Measurements from ENCODE around the gene OPN4.
A peak's percentile ranks its signal among the peaks of the same experiment; 100 is the strongest.

OPN4 gene

DNA sequence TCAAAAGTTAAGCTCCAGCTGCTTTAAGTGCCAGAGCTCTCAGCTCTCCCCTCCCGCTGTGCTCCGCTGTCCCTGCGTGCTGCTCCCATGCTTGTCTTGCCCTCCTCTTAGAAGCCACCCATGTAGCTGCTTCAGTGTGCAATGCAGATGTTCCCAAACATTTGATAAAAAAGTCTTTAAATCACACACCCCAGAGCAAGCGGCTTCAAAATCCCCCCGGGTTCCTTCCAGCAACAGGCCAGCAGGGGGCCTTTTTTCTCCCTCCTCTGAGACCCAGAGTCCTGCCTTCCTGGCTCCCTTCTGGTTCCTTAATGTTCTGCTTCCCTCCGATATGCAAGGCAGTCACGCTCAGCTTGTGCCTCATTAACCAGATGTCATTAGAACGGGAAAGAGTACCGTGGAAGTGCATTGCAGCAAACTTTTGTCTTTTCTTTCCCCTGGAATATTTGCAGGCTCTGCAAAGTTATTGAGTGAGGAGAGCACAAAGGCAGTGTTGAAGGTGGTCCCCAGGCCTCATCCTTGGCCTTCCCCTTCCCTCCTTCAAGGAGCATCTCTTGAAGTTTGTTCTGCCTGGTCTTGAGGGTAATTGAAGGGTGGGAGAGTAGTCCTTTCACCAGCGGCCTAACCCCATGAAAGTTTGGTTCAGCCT is 39.5 kb downstream of the OPN4 start:
- ChIA-PET CTCF (interaction anchor here (0.6 to 1.6 kb wide), 8 partner anchors 15 to 294 kb away, joined by 4 to 8 read pairs (median 4); no protein-coding TSS in a partner anchor), POLR2A (ENCODE audit: low non-redundant PET) (no interaction called here)
- H3K27ac ChIP-seq = no peak overlapping the region
- TF ChIP-seq, protein P1, sequence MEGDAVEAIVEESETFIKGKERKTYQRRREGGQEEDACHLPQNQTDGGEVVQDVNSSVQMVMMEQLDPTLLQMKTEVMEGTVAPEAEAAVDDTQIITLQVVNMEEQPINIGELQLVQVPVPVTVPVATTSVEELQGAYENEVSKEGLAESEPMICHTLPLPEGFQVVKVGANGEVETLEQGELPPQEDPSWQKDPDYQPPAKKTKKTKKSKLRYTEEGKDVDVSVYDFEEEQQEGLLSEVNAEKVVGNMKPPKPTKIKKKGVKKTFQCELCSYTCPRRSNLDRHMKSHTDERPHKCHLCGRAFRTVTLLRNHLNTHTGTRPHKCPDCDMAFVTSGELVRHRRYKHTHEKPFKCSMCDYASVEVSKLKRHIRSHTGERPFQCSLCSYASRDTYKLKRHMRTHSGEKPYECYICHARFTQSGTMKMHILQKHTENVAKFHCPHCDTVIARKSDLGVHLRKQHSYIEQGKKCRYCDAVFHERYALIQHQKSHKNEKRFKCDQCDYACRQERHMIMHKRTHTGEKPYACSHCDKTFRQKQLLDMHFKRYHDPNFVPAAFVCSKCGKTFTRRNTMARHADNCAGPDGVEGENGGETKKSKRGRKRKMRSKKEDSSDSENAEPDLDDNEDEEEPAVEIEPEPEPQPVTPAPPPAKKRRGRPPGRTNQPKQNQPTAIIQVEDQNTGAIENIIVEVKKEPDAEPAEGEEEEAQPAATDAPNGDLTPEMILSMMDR (conservative IDR thresholded peaks at IDR 0.05; ENCODE audit: low read depth) = peak; percentile 62
- DNase-seq (ENCODE audit: low spot score) = peak; percentile 55

DNA sequence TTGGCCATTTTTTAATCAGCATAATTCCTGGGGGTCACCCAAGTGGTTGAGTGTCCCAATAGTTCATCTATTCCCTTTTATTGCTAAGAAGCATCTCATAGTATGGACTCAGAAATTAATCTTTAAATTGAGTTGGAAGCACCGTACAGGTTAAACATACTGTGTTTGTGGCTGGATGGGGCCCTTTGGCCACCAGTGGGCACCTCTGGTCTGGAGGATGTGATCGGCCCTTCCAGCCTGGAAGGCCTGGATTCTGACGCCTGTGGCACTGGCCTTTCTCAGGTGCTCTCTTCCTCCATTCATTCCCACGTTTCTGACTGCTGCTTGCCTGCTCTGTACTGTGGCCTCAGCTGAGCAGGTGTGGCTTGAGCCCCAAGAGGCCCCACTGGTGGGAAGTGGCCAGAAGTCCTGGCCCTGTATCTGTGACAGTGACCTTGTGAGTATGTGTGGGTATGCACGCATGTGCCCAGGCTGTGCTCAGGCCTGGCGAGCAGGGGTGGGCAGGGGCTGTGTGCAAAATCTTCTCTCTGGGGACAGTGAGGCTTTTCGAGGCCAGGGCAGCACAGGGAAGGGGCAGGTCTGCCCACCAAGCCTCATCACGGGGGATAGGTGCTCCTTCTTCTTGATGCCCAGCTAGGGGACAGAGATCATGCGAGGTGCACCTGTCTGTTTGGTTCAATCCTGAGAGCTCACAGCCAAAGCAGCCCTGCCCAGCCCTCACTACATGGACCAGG is 44.0 kb downstream of the OPN4 start:
- ChIA-PET CTCF (interaction anchor here (0.7 to 1.0 kb wide), 2 partner anchors 10 to 398 kb away, joined by 3 to 4 read pairs; no protein-coding TSS in a partner anchor), POLR2A (ENCODE audit: low non-redundant PET) (no interaction called here)
- no peak for DNase-seq (ENCODE audit: low spot score)
- TF ChIP-seq, protein P1 (conservative IDR thresholded peaks at IDR 0.05; ENCODE audit: low read depth) = no peak
- no peak overlapping the region for H3K27ac ChIP-seq

DNA sequence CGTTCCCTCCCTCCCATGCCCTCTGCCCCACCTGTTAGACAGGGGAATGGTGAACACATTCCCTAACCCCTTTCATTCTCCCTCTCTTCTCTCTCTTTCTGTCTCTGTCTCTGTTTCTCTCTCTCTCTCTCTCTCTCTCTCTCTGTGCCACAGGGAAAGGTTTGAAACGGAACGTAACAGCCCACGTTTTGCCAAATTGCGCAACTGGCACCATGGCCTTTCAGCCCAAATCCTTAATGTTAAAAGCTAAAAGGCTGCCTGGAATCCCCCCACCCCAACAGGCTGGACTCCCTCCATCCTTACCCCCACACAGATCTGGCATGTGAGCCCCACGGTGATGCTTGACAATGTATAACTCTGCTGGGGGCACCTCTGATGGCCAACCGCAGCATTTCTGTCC is 44.8 kb downstream of the OPN4 start:
- CTCF ChIA-PET = interaction anchor here (0.7 kb wide), 2 partner anchors 399 to 421 kb away, joined by 3 to 6 read pairs; no protein-coding TSS in a partner anchor
- POLR2A ChIA-PET (ENCODE audit: low non-redundant PET) = no interaction called here
- no peak overlapping the region for H3K27ac ChIP-seq
- DNase-seq (ENCODE audit: low spot score) = no peak
- TF ChIP-seq, protein P1 (conservative IDR thresholded peaks at IDR 0.05; ENCODE audit: low read depth) = no peak

DNA sequence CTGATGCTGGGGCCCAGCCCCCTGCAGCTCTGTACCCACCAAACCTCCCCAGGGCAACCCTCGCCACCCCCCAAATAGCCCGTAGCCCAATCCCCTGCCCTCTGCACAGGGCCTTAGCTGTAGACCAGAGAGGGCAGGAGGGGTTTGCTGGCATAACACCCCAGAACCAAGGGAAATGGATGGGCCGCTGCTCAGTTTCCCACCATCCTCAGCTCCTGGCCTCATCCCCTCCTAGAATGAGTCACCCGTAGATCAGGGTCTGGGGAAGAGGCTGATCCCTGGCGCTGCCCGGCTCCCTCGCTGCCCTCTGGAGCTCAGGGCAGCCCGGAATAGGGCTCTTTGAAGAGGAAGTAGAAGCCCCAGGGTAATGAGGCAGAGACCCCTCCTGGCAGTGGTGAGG is 45.2 kb downstream of the OPN4 start:
- no peak for DNase-seq (ENCODE audit: low spot score)
- H3K27ac ChIP-seq = no peak overlapping the region
- TF ChIP-seq, protein P1 (conservative IDR thresholded peaks at IDR 0.05; ENCODE audit: low read depth) = no peak
- ChIA-PET CTCF (interaction anchor here (0.7 kb wide), 2 partner anchors 399 to 421 kb away, joined by 3 to 6 read pairs; no protein-coding TSS in a partner anchor), POLR2A (ENCODE audit: low non-redundant PET) (no interaction called here)

DNA sequence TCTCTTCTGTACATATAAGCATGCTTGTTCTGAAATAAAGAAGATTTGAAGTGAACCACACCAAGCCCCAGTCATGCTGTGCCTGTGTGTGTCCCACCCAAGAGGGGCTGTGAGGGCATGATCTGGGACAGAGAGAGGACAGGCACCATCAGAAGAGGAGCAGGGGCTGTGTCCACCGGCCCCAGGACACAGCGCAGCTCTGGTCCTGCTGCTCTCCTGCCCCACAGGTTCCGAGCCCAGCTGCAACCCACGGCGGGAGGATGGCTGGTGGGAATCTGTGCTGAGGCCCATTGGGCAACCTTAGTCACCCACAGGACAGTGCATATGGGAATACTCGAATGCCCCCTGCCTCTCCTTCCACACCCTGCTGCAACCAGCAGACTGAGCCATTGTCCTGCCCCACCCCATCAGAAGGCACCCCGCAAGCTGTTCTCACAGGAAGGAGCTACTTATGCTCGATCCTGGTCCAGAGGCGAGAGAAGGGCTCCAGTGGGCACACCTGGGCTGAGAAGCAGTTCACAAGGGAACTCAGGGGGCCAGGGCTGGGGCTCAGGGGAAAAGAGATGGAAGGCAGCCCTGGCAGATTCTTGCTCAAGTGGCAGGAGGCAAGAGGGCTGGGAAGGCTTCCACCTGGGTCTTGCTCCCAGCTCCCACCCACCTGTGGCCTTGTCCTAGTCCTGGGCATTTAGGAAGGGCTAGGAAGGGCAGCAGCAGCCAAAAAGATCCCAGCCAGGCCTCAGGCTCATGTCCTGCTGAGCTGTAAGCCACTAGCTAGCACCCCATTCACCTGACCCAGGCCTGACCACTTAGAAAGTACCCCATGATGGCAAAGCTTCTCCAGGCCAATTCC is 45.9 kb downstream of the OPN4 start:
- H3K27ac ChIP-seq = no peak overlapping the region
- CTCF ChIA-PET = interaction anchor here (0.6 to 0.9 kb wide), 3 partner anchors 12 to 983 kb away, joined by 3 to 4 read pairs (median 3); no protein-coding TSS in a partner anchor
- POLR2A ChIA-PET (ENCODE audit: low non-redundant PET) = no interaction called here
- TF ChIP-seq, protein P1 (conservative IDR thresholded peaks at IDR 0.05; ENCODE audit: low read depth) = no peak
- DNase-seq (ENCODE audit: low spot score) = no peak

Measured in RWPE1 (cell line).